HG02798 (cell line): ENCODE results near the gene ACBD4.

Experiments used
- ATAC-seq: cut with Tn5 transposase; IDR thresholded peaks from one replicate; pipeline ENCODE4 v1.9.1; 2021; ENCODE audit warnings: mild to moderate bottlenecking; ENCODE audit not compliant: unreplicated experiment, poor library complexity

ACBD4 gene

GRCh38 chr17:45177563-45177962 lies 42.1 kb downstream of the ACBD4 start:
- ATAC-seq, result no peak

- no peak for ATAC-seq
These were observed 48.7 kb downstream of the ACBD4 start for GRCh38 chr17:45184144-45184543.

GRCh38 chr17:45186801-45187354 lies 51.4 kb downstream of the ACBD4 start:
- ATAC-seq, result no peak

- no peak for ATAC-seq
These were observed 53.5 kb downstream of the ACBD4 start for GRCh38 chr17:45189009-45189408.

- no peak for ATAC-seq
These were observed 55.2 kb downstream of the ACBD4 start for GRCh38 chr17:45190503-45191255.
